ENCODE measurements around the gene PSME3IP1. TPM values are rescaled to one million over a fixed set of nuclear protein-coding genes. Genes with fewer than 3 reads are reported as not detected.

The PSME3IP1 gene
- total RNA-seq, 4 donors from 2014 or later, result 38.8 to 68.9 (median 64.9) TPM

DNA sequence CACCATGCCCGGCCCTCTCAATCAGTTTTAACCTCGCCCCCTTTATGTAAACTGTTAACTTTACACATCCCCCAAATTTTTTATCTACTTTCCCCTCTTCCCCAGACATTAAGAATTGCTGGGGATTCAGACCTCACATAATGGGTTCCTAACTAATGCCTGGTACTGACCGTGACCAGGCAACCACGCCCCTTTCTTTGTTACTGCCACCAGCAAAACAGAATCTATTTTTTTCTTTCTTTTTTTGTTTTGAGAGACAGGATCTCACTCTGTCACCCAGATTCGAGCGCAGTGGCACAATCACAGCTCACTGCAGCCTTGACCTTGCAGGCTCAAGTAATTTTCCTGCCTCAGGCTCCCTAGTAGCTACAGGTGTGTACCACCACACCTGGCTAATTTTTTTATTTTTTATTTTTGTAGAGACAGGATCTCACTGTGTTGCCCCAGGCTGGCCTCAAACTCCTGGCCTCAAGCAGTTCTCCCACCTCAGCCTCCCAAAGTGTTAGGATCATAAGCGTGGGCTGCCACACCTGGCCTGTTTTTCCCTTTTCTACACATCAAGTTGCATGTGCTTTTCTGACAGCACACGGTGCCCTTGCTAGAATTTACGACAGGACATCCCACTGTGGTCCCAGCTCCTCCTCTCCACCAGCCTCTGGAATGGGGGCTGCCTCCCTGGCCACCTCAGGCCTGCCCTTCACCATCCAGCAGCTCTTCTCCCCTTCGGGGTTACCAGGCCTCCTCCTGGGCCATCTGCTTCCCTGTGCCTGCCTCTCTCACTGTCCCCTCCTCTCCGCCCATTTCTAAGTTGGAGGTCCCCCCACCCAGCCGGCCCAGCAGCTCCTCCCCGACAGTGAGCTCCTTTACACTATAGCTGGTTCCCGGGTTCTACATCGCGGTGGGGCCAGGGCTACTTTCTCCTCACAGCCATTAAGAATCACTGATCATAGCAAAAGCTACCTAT lies 82.7 kb downstream of the PSME3IP1 start:
- 84 to 87% methylated on average over 16 of the region's 16 CpGs for WGBS, 2 donors
- DNase-seq (ENCODE audit: low spot score in 2 of 2), result no peak
- no peak for TF ChIP-seq POLR2A (IDR thresholded peaks at IDR 0.05)
- TF ChIP-seq, protein P1, sequence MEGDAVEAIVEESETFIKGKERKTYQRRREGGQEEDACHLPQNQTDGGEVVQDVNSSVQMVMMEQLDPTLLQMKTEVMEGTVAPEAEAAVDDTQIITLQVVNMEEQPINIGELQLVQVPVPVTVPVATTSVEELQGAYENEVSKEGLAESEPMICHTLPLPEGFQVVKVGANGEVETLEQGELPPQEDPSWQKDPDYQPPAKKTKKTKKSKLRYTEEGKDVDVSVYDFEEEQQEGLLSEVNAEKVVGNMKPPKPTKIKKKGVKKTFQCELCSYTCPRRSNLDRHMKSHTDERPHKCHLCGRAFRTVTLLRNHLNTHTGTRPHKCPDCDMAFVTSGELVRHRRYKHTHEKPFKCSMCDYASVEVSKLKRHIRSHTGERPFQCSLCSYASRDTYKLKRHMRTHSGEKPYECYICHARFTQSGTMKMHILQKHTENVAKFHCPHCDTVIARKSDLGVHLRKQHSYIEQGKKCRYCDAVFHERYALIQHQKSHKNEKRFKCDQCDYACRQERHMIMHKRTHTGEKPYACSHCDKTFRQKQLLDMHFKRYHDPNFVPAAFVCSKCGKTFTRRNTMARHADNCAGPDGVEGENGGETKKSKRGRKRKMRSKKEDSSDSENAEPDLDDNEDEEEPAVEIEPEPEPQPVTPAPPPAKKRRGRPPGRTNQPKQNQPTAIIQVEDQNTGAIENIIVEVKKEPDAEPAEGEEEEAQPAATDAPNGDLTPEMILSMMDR (IDR thresholded peaks at IDR 0.05), result no peak
- intact Hi-C loops (cut with DNase I; ENCODE audit: low total_unique reads), result no loop called here
- H3K4me3 ChIP-seq (ENCODE audit: low read depth, poor library complexity, severe bottlenecking), result no peak overlapping the region

Other genes with a start within 250 kb of the PSME3IP1 start
- gene CETP, start 224.1 kb downstream of the PSME3IP1 start, total RNA-seq, result under 1 TPM in 2 of 4 donors, not detected in 2; 0.52 to 0.79 TPM
- 10 to 100 TPM; 21.8 to 52.4 (median 32.0) TPM for gene NLRC5, start 196.5 kb downstream of the PSME3IP1 start, total RNA-seq
- gene CPNE2, start 93.5 kb downstream of the PSME3IP1 start, total RNA-seq, result 10 to 100 TPM; 12.5 to 18.9 (median 14.9) TPM
- gene RSPRY1, start 290 bp upstream of the PSME3IP1 start, total RNA-seq, result 10 to 100 TPM; 23.8 to 31.2 (median 26.8) TPM
- gene ARL2BP, start 59.2 kb upstream of the PSME3IP1 start, total RNA-seq, result 10 to 100 TPM; 36.3 to 62.6 (median 48.0) TPM
- 100 to 1,000 TPM in 3 of 4 donors, 10 to 100 TPM in 1; 58.4 to 241 (median 218) TPM for gene PLLP, start 98.6 kb upstream of the PSME3IP1 start, total RNA-seq
- 10 to 100 TPM in 1 of 4 donors, 1 to 10 TPM in 2, under 1 TPM in 1; 0.99 to 10.1 (median 2.0) TPM for gene CCL22, start 172.7 kb upstream of the PSME3IP1 start, total RNA-seq
- gene CX3CL1, start 186.5 kb upstream of the PSME3IP1 start, total RNA-seq, result 10 to 100 TPM in 3 of 4 donors, 1 to 10 TPM in 1; 5.8 to 31.9 (median 18.3) TPM
- gene CCL17, start 218.7 kb upstream of the PSME3IP1 start, total RNA-seq, result 1 to 10 TPM in 1 of 4 donors, not detected in 3; 1.1 TPM

All from lower leg skin (tissue), 4 donors.